Subcutaneous adipose tissue (tissue), 4 donors: ENCODE measurements around the gene HOXB1. TPM values are rescaled to one million over a fixed set of nuclear protein-coding genes. Genes with fewer than 3 reads are reported as not detected.

Source experiments
- CTCF ChIP-seq: fragments of 450-650 bp; IDR thresholded peaks from one replicate; pipeline ENCODE4 v1.5.1; 2016; ENCODE audit warnings: low read depth, mild to moderate bottlenecking, control low read depth, antibody characterized with exemption, moderate library complexity
- small RNA-seq: library from RNA; depleted of rRNA; stranded (forward); fragments of <200 nt; gene quantifications from one replicate; pipeline ENCODE3, GENCODE V24; 2016
- total RNA-seq, 4 donors: library from RNA; depleted of rRNA; stranded (reverse); fragments of >200 nt; gene quantifications; one replicate each; pipeline ENCODE4 v1.1.0, GENCODE V29; 2016

The HOXB1 gene
- total RNA-seq, 4 donors from 2014 or later = not detected

- no peak for TF ChIP-seq CTCF
Measured at GRCh38 chr17:48484256-48484655, 46.6 kb downstream of the HOXB1 start.

GRCh38 chr17:48483471-48484131 is 47.2 kb downstream of the HOXB1 start:
- TF ChIP-seq CTCF = no peak

GRCh38 chr17:48483004-48483403 is 47.8 kb downstream of the HOXB1 start:
- no peak for TF ChIP-seq CTCF

- TF ChIP-seq CTCF = no peak
Measured at GRCh38 chr17:48479014-48479402, 51.8 kb downstream of the HOXB1 start.

Small RNA genes lying within 50 kb of the gene (small RNA-seq; reads per million reads assigned to genes)
- 0.49 reads per million for gene RF00019

Other genes starting within 250 kb of the HOXB1 start
- gene SKAP1, start 100.8 kb downstream of the HOXB1 start, total RNA-seq = 1 to 10 TPM in 3 of 4 donors, not detected in 1; 2.5 to 3.9 (median 3.1) TPM
- gene HOXB2, start 14.1 kb upstream of the HOXB1 start, total RNA-seq = 10 to 100 TPM; 12.1 to 21.1 (median 13.7) TPM
- gene HOXB4, start 47.3 kb upstream of the HOXB1 start, total RNA-seq = 1 to 10 TPM in 3 of 4 donors, under 1 TPM in 1; 0.98 to 2.8 (median 2.0) TPM
- gene HOXB3, start 59.2 kb upstream of the HOXB1 start, total RNA-seq = 10 to 100 TPM in 1 of 4 donors, 1 to 10 TPM in 3; 4.0 to 12.4 (median 4.9) TPM
- gene HOXB5, start 62.8 kb upstream of the HOXB1 start, total RNA-seq = under 1 TPM; 0.22 to 0.51 (median 0.35) TPM
- gene HOXB6, start 74.0 kb upstream of the HOXB1 start, total RNA-seq = 10 to 100 TPM in 2 of 4 donors, 1 to 10 TPM in 2; 4.8 to 12.1 (median 8.9) TPM
- 10 to 100 TPM in 1 of 4 donors, 1 to 10 TPM in 3; 2.3 to 11.1 (median 5.2) TPM for gene HOXB7, start 80.0 kb upstream of the HOXB1 start, total RNA-seq
- under 1 TPM in 1 of 4 donors, not detected in 3; 0.75 TPM for gene HOXB8, start 84.3 kb upstream of the HOXB1 start, total RNA-seq
- under 1 TPM in 2 of 4 donors, not detected in 2; 0.17 to 0.38 TPM for gene HOXB9, start 95.3 kb upstream of the HOXB1 start, total RNA-seq
- not detected for gene PRAC1, start 191.5 kb upstream of the HOXB1 start, total RNA-seq
- 1 to 10 TPM in 2 of 4 donors, not detected in 2; 2.9 to 7.9 TPM for gene PRAC2, start 192.2 kb upstream of the HOXB1 start, total RNA-seq
- gene HOXB13, start 197.7 kb upstream of the HOXB1 start, total RNA-seq = under 1 TPM; 0.44 to 0.85 (median 0.62) TPM